ENCODE results near the gene PNLIPRP3. TPM values are rescaled to one million over a fixed set of nuclear protein-coding genes. Genes with fewer than 3 reads are reported as not detected.

Gene PNLIPRP3
- total and polyA plus RNA-seq, 2 donors (not counting 3 experiments of a cell fraction or from before 2014, with no cell fraction given) = not detected

DNA sequence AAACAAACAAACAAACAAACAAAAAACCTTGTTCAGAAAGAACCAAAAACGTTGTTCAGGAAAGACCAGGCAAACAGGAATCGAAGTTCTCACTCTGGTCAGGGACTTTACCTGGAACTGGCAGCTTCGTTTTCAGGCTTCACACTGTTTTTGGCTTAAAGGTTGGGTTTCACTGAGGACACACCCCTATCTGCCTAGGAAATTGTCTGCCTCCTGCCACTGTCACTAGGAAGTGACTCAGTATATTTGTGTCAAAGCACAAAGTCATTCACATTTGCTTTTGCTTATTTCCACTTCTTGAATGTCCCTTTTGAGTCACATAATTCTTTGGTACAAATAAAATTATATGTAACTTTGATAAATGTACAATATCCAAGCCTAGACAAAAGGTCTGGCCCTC lies 37.9 kb downstream of the PNLIPRP3 start:
- H3K9me1 ChIP-seq (replicated peaks; ENCODE audit: control insufficient read depth, extremely low read depth, insufficient read depth, low read length) = no peaks in the 10 kb centered on the region
- H3K4me3 ChIP-seq (replicated peaks in 1 of 3; ENCODE audit: insufficient read depth in 1 of 3, low read depth in 1 of 3, low read length in 3 of 3) = no peak overlapping the region
- no peak for DNase-seq (ENCODE audit: low read depth, low spot score)
- H2AFZ ChIP-seq (ENCODE audit: low read depth, low read length) = no peak overlapping the region
- BruUV-seq (replicated peaks) = no TSS peak
- dilution Hi-C loops (cut with MboI; ENCODE audit: extremely low pct_ligation_motif_present, low sequenced_read_pairs) = no loop called here
- TF ChIP-seq POLR2A (IDR thresholded peaks at IDR 0.05; ENCODE audit: low read depth, low read length) (no peak), GATA2 (IDR thresholded peaks at IDR 0.05; ENCODE audit: insufficient read depth, insufficient read length, low read depth, low read length) (no peak), FOS (IDR thresholded peaks at IDR 0.05; ENCODE audit: borderline replicate concordance, insufficient read depth, low read length) (no peak), JUN (IDR thresholded peaks at IDR 0.05; ENCODE audit: borderline replicate concordance, insufficient read depth, insufficient read length, low read depth) (no peak), POLR2AphosphoS5 (IDR thresholded peaks at IDR 0.05; ENCODE audit: insufficient read depth, low read depth, low read length) (no peak), EZH2 (IDR thresholded peaks at IDR 0.05; ENCODE audit: borderline replicate concordance, low read depth, low read length, severe bottlenecking) (no peak), MYC (IDR thresholded peaks at IDR 0.05; ENCODE audit: low read depth, low read length) (no peak)
- TF ChIP-seq, protein P1, sequence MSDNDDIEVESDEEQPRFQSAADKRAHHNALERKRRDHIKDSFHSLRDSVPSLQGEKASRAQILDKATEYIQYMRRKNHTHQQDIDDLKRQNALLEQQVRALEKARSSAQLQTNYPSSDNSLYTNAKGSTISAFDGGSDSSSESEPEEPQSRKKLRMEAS (IDR thresholded peaks at IDR 0.05; ENCODE audit: insufficient read depth, insufficient read length) = no peak
- TF ChIP-seq, protein P2, sequence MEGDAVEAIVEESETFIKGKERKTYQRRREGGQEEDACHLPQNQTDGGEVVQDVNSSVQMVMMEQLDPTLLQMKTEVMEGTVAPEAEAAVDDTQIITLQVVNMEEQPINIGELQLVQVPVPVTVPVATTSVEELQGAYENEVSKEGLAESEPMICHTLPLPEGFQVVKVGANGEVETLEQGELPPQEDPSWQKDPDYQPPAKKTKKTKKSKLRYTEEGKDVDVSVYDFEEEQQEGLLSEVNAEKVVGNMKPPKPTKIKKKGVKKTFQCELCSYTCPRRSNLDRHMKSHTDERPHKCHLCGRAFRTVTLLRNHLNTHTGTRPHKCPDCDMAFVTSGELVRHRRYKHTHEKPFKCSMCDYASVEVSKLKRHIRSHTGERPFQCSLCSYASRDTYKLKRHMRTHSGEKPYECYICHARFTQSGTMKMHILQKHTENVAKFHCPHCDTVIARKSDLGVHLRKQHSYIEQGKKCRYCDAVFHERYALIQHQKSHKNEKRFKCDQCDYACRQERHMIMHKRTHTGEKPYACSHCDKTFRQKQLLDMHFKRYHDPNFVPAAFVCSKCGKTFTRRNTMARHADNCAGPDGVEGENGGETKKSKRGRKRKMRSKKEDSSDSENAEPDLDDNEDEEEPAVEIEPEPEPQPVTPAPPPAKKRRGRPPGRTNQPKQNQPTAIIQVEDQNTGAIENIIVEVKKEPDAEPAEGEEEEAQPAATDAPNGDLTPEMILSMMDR (IDR thresholded peaks at IDR 0.05; ENCODE audit: extremely low read depth in 1 of 2, insufficient read depth in 1 of 2, low read depth in 1 of 2, low read length in 2 of 2) = no peak
- intact Hi-C loops (cut with micrococcal nuclease) = no loop called here
- H3K4me2 ChIP-seq (ENCODE audit: insufficient read depth, low read length) = no peak overlapping the region
- H3K36me3 ChIP-seq (ENCODE audit: control insufficient read depth in 2 of 2, extremely low read depth in 1 of 2, insufficient read depth in 2 of 2, low read length in 2 of 2) = no peaks in the 10 kb centered on the region
- H3K9ac ChIP-seq (replicated peaks; ENCODE audit: extremely low read depth, insufficient read depth, low read length) = no peak overlapping the region
- H4K20me1 ChIP-seq (replicated peaks; ENCODE audit: control insufficient read depth, extremely low read depth, insufficient read depth, low read length) = no peaks in the 10 kb centered on the region
- H3K9me3 ChIP-seq (replicated peaks; ENCODE audit: control insufficient read depth, insufficient read depth, low read length) = no peaks in the 10 kb centered on the region
- no peaks in the 10 kb centered on the region for H3K27me3 ChIP-seq (ENCODE audit: control insufficient read depth in 2 of 2, insufficient read depth in 2 of 2, low read length in 2 of 2)
- H3K27ac ChIP-seq (ENCODE audit: insufficient read depth, low read depth, low read length) = no peak overlapping the region
- ChIA-PET POLR2A (no interaction called here), CTCF (no interaction called here)
- no peak for FAIRE-seq
- H3K79me2 ChIP-seq (ENCODE audit: control insufficient read depth, insufficient read depth, low read length) = no peaks in the 10 kb centered on the region
- no peaks in the 10 kb centered on the region for H3K4me1 ChIP-seq (ENCODE audit: control insufficient read depth, extremely low read depth, insufficient read depth, low read length)

Measured in endothelial cell of umbilical vein (primary cell).